ENCODE measurements around the gene ATF7. TPM values are rescaled to one million over a fixed set of nuclear protein-coding genes. Genes with fewer than 3 reads are reported as not detected.

The ATF7 gene
- total RNA-seq, 3 donors from 2014 or later, result 31.4 to 34.1 (median 33.4) TPM

- H3K36me3 ChIP-seq, result no peaks in the 10 kb centered on the region
- no peak for TF ChIP-seq POLR2A (IDR thresholded peaks at IDR 0.05)
- TF ChIP-seq CTCF (IDR thresholded peaks at IDR 0.05), result no peak
- no peak for TF ChIP-seq POLR2AphosphoS5 (IDR thresholded peaks at IDR 0.05)
- intact Hi-C loops (cut with DNase I; ENCODE audit: low total_unique reads), result loop anchor here (1.0 kb wide), 1 partner anchor 98 kb away; no protein-coding TSS in a partner anchor
These were observed 94.2 kb downstream of the ATF7 start for GRCh38 chr12:53532021-53532420.

GRCh38 chr12:53530920-53531319 is 95.3 kb downstream of the ATF7 start:
- no peak for DNase-seq (ENCODE audit: low spot score in 2 of 2)
- Histone ChIP-seq H3K9me3 (no peaks in the 10 kb centered on the region), H3K27ac (no peak overlapping the region), H3K4me1 (no peaks in the 10 kb centered on the region), H3K27me3 (no peaks in the 10 kb centered on the region), H3K36me3 (no peaks in the 10 kb centered on the region), H3K4me3 (no peak overlapping the region)
- intact Hi-C loops (cut with DNase I; ENCODE audit: low total_unique reads), result no loop called here
- TF ChIP-seq CTCF (IDR thresholded peaks at IDR 0.05) (no peak), POLR2AphosphoS5 (IDR thresholded peaks at IDR 0.05) (no peak), POLR2A (IDR thresholded peaks at IDR 0.05) (no peak)

More at GRCh38 chr12:53532021-53532420, 94.2 kb downstream of the ATF7 start:
- no peak for DNase-seq (ENCODE audit: low spot score in 2 of 2)
- Histone ChIP-seq H3K4me1 (no peaks in the 10 kb centered on the region), H3K27ac (no peak overlapping the region), H3K9me3 (no peaks in the 10 kb centered on the region), H3K27me3 (no peaks in the 10 kb centered on the region), H3K4me3 (no peak overlapping the region)

- intact Hi-C loops (cut with DNase I; ENCODE audit: low total_unique reads), result no loop called here
- H3K27ac ChIP-seq, result no peak overlapping the region
- H3K36me3 ChIP-seq, result no peaks in the 10 kb centered on the region
- no peak overlapping the region for H3K4me3 ChIP-seq
- DNase-seq (ENCODE audit: low spot score in 2 of 2), result no peak
- H3K4me1 ChIP-seq, result no peaks in the 10 kb centered on the region
- TF ChIP-seq POLR2AphosphoS5 (IDR thresholded peaks at IDR 0.05) (no peak), POLR2A (IDR thresholded peaks at IDR 0.05) (no peak), CTCF (IDR thresholded peaks at IDR 0.05) (no peak)
- no peaks in the 10 kb centered on the region for H3K27me3 ChIP-seq
- no peaks in the 10 kb centered on the region for H3K9me3 ChIP-seq
These were observed 96.1 kb downstream of the ATF7 start for GRCh38 chr12:53530061-53530460.

GRCh38 chr12:53524476-53524875 is 101.7 kb downstream of the ATF7 start:
- TF ChIP-seq POLR2AphosphoS5 (IDR thresholded peaks at IDR 0.05), result no peak
- no peak for TF ChIP-seq POLR2A (IDR thresholded peaks at IDR 0.05)
- TF ChIP-seq CTCF (IDR thresholded peaks at IDR 0.05), result no peak
- Histone ChIP-seq H3K27ac (no peak overlapping the region), H3K4me3 (no peak overlapping the region), H3K4me1 (no peaks in the 10 kb centered on the region), H3K36me3 (no peaks in the 10 kb centered on the region), H3K27me3 (no peaks in the 10 kb centered on the region), H3K9me3 (no peaks in the 10 kb centered on the region)
- DNase-seq (ENCODE audit: low spot score in 2 of 2), result no peak
- intact Hi-C loops (cut with DNase I; ENCODE audit: low total_unique reads), result no loop called here

GRCh38 chr12:53523131-53523530 is 103.1 kb downstream of the ATF7 start:
- no peak for DNase-seq (ENCODE audit: low spot score in 2 of 2)
- Histone ChIP-seq H3K9me3 (no peaks in the 10 kb centered on the region), H3K27me3 (no peaks in the 10 kb centered on the region), H3K4me1 (no peaks in the 10 kb centered on the region), H3K27ac (no peak overlapping the region), H3K36me3 (no peaks in the 10 kb centered on the region), H3K4me3 (no peak overlapping the region)
- intact Hi-C loops (cut with DNase I; ENCODE audit: low total_unique reads), result no loop called here
- no peak for TF ChIP-seq POLR2A (IDR thresholded peaks at IDR 0.05)
- TF ChIP-seq CTCF (IDR thresholded peaks at IDR 0.05), result no peak
- TF ChIP-seq POLR2AphosphoS5 (IDR thresholded peaks at IDR 0.05), result no peak

Measured in breast epithelium (tissue), 4 donors.